ENCODE data around the gene SPOCK1.

GRCh38 chr5:137098663-137099062 is 400.5 kb downstream of the SPOCK1 start:
- TF ChIP-seq CTCF (IDR thresholded peaks at IDR 0.05; ENCODE audit: borderline replicate concordance, extremely low read depth, low read length, poor library complexity, severe bottlenecking): no peak
- TF ChIP-seq EZH2 (IDR thresholded peaks at IDR 0.05; ENCODE audit: borderline replicate concordance, low read depth, low read length, severe bottlenecking): no peak
